ENCODE results near the gene FYN. TPM values are rescaled to one million over a fixed set of nuclear protein-coding genes. Genes with fewer than 3 reads are reported as not detected.

Gene FYN
- total RNA-seq, 2 donors from 2014 or later, result 78.9 to 98.7 TPM

GRCh38 chr6:111757342-111757741 is 115.9 kb downstream of the FYN start:
- no peaks in the 10 kb centered on the region for H3K27me3 ChIP-seq
- no peak for TF ChIP-seq CTCF (IDR thresholded peaks at IDR 0.05)
- H3K27ac ChIP-seq, result no peak overlapping the region
- H3K4me3 ChIP-seq, result no peak overlapping the region
- no peaks in the 10 kb centered on the region for H3K9me3 ChIP-seq
- H3K36me3 ChIP-seq, result no peaks in the 10 kb centered on the region
- no peak for DNase-seq (ENCODE audit: low spot score)
- H3K4me1 ChIP-seq, result peaks cover 0 to 70% of the 10 kb centered on the region in 2 donors

- Histone ChIP-seq H3K4me3 (no peak overlapping the region), H3K4me1 (peaks cover 0 to 41% of the 10 kb centered on the region in 2 donors), H3K9me3 (no peaks in the 10 kb centered on the region), H3K27ac (peak overlapping the region in 1 of 2 donors; percentile 28), H3K36me3 (no peaks in the 10 kb centered on the region), H3K27me3 (no peaks in the 10 kb centered on the region)
- TF ChIP-seq CTCF (IDR thresholded peaks at IDR 0.05), result no peak
- DNase-seq (ENCODE audit: low spot score), result no peak
These were observed 118.8 kb downstream of the FYN start for GRCh38 chr6:111754423-111754822.

- DNase-seq (ENCODE audit: low spot score), result no peak
- peak overlapping the region; percentile 9 to 28 for H3K27ac ChIP-seq
- H3K27me3 ChIP-seq, result no peaks in the 10 kb centered on the region
- no peak for TF ChIP-seq CTCF (IDR thresholded peaks at IDR 0.05)
- peaks cover 0 to 33% of the 10 kb centered on the region in 2 donors for H3K4me1 ChIP-seq
- H3K4me3 ChIP-seq, result no peak overlapping the region
- H3K36me3 ChIP-seq, result no peaks in the 10 kb centered on the region
- no peaks in the 10 kb centered on the region for H3K9me3 ChIP-seq
These were observed 119.7 kb downstream of the FYN start for GRCh38 chr6:111753573-111753972.

- no peak for TF ChIP-seq CTCF (IDR thresholded peaks at IDR 0.05)
- H3K27ac ChIP-seq, result no peak overlapping the region
- no peak for DNase-seq (ENCODE audit: low spot score)
- H3K9me3 ChIP-seq, result no peaks in the 10 kb centered on the region
- peaks cover 0 to 39% of the 10 kb centered on the region in 2 donors for H3K4me1 ChIP-seq
- no peaks in the 10 kb centered on the region for H3K27me3 ChIP-seq
- H3K36me3 ChIP-seq, result no peaks in the 10 kb centered on the region
- no peak overlapping the region for H3K4me3 ChIP-seq
These were observed 120.8 kb downstream of the FYN start for GRCh38 chr6:111752476-111752875.

- Histone ChIP-seq H3K9me3 (no peaks in the 10 kb centered on the region), H3K36me3 (no peaks in the 10 kb centered on the region), H3K4me3 (no peak overlapping the region), H3K27me3 (no peaks in the 10 kb centered on the region), H3K27ac (no peak overlapping the region), H3K4me1 (peaks cover 0 to 53% of the 10 kb centered on the region in 2 donors)
- DNase-seq (ENCODE audit: low spot score), result no peak
- no peak for TF ChIP-seq CTCF (IDR thresholded peaks at IDR 0.05)
These were observed 122.2 kb downstream of the FYN start for GRCh38 chr6:111750753-111751673.
